Adipocyte (in vitro differentiated cells): Measurements from ENCODE around the gene SLC27A3.
A peak's percentile ranks its signal among the peaks of the same experiment; 100 is the strongest.

Experiments used
- DNase-seq: peaks from one replicate; pipeline ENCODE4 v3.0.0-alpha.2; 2015; ENCODE audit warnings: low read depth
- H3K27me3 ChIP-seq: replicated peaks from 2 replicates; pipeline ENCODE4 v1.7.0; 2013; ENCODE audit warnings: mild to moderate bottlenecking, low read length, moderate library complexity; ENCODE audit not compliant: control insufficient read depth, insufficient read depth
- H3K36me3 ChIP-seq: 2 replicates; pipeline ENCODE4 v1.7.0; 2013; ENCODE audit warnings: low read length, mild to moderate bottlenecking, moderate library complexity; ENCODE audit not compliant: control insufficient read depth, insufficient read depth, severe bottlenecking
- H3K4me1 ChIP-seq: 2 replicates; pipeline ENCODE4 v1.7.0; 2013; ENCODE audit warnings: mild to moderate bottlenecking, low read length, moderate library complexity; ENCODE audit not compliant: control insufficient read depth, insufficient read depth
- H3K4me3 ChIP-seq: 2 replicates; pipeline ENCODE4 v1.7.0; 2013; ENCODE audit warnings: mild to moderate bottlenecking, low read length, moderate library complexity
- H3K9ac ChIP-seq: 2 replicates; pipeline ENCODE4 v1.7.0; 2013; ENCODE audit warnings: mild to moderate bottlenecking, low read length, moderate library complexity
- H3K9me3 ChIP-seq: 2 replicates; pipeline ENCODE4 v1.7.0; 2013; ENCODE audit warnings: mild to moderate bottlenecking, low read length, moderate library complexity; ENCODE audit not compliant: control insufficient read depth

The SLC27A3 gene

DNA sequence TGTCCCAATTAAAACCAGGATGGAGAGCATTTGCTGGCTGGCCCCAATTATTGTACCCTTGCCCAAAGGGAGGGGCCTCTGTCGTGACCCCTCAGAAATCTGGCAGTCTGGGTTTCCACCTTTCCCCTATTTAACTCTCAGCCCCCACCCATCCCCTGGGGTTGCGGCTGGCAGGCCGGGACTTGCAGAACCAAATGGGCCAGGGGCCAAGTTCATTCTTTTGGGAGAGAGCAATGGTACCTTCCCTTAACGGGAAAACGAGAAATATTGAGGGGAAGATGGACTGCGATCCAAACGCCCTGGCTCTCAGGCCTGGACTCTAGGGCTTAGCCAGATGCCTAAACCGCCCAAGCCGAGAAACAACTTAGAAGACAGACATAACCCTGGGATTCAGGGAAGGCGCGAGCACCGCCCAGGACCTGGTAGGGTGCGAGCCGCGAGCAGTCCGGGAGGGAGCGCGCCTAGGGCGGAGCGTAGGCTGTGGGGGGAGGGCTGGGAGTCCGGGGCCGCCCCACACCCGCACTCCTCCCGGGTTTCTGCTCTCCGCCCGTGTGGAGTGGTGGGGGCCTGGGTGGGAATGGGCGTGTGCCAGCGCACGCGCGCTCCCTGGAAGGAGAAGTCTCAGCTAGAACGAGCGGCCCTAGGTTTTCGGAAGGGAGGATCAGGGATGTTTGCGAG is at the start of gene SLC27A3:
TSS of gene SLC27A3 (plus strand) at position 628 of the 678 bp plus-strand sequence. CDS start 91 bp downstream, outside the sequence.
- Histone ChIP-seq H3K9ac (peak within 1 kb of the TSS; percentile 99), H3K27me3 (no peaks in the 10 kb centered on the region), H3K4me1 (peaks cover 72% of the 10 kb centered on the region), H3K4me3 (peak within 1 kb of the TSS; percentile 94), H3K36me3 (peaks cover 46% of the 10 kb centered on the region), H3K9me3 (no peaks in the 10 kb centered on the region)
- peak; percentile 71 for DNase-seq

DNA sequence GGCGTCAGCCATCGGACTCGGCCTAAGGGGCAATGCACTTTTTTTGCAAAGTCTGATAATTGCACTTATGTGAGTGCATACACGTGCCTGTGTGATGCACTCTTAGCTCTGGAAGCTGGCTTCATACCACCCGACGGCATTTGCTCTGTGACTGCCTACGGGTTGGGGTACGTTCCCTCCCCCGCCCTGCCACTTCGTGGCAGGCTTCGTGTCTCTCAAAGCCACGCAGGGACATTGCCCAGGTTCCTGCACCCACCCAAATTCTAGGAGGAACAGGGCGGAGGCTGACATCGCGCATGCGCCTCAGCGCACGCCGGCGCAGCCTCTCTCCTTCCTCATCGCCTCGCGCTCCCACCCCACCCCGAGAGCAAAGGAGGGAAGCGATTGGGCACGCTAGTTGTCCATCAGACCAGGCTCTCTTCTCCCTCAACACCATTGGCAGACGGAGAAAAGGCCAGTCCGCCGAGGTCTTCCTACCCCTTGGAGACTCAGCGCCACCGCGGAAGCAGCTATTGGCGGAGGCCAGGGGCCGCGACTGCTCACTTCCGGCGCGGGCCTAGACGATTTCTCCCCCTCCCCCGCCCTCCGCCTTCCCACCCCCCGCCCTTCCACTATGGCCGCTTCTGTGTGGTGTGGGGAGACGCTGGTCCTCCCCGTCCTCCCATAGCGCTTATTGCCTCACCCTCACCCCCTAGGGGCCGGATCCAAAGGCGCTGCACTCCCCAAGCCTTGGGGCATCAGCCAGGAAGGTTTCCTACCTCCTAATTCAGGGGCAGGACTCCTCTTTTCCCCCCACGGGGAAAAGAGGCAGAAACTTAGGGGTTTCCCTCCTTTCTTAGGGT is 47.5 kb upstream of the SLC27A3 start, which contains the start of gene INTS3:
TSS of gene INTS3 (plus strand) at position 588 of the 842 bp plus-strand sequence. CDS start 585 bp downstream, outside the sequence.
- peak; percentile 100 for DNase-seq
- Histone ChIP-seq H3K36me3 (no peaks in the 10 kb centered on the region), H3K9ac (peak within 1 kb of the TSS; percentile 100), H3K4me1 (peaks cover 49% of the 10 kb centered on the region), H3K27me3 (no peaks in the 10 kb centered on the region), H3K9me3 (no peaks in the 10 kb centered on the region), H3K4me3 (peak within 1 kb of the TSS; percentile 97)

DNA sequence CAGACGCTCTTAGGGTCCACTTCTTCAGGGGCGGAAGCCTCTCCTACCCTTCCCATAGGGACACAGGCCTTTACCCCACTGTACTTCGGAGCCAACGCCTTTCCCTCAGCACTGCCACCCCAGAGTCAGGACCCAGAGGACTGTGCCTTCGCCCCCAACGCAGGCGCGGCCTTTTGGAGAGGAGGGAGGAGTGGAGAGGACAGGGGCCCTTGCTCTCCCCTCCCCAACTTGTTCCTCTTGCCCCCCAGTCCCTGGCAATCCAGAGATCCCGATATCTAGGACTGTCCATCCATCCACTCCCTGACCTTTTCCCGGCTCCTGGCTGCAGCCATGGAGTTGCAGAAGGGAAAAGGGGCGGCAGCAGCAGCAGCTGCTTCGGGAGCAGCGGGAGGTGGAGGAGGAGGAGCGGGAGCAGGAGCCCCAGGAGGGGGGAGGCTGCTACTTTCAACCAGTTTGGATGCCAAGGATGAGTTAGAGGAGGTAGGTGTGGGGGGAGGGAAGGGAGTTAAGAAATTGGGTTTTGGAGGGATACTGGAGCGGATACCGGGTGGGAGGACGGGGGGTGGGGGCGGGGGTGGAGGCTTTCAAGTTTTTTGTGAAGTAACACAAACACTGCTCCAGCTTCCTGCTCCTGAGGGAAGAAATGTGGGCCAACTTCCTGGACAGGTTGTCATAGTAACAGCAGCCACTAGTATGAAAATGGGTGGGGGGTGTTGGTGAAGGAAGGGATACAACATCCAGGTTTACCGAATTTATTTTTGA is 46.7 kb upstream of the SLC27A3 start:
- H3K4me1 ChIP-seq, result peaks cover 49% of the 10 kb centered on the region
- H3K9me3 ChIP-seq, result no peaks in the 10 kb centered on the region
- H3K27me3 ChIP-seq, result no peaks in the 10 kb centered on the region
- DNase-seq, result peak; percentile 62
- no peaks in the 10 kb centered on the region for H3K36me3 ChIP-seq
- peak overlapping the region; percentile 100 for H3K9ac ChIP-seq
- peak overlapping the region; percentile 97 for H3K4me3 ChIP-seq

DNA sequence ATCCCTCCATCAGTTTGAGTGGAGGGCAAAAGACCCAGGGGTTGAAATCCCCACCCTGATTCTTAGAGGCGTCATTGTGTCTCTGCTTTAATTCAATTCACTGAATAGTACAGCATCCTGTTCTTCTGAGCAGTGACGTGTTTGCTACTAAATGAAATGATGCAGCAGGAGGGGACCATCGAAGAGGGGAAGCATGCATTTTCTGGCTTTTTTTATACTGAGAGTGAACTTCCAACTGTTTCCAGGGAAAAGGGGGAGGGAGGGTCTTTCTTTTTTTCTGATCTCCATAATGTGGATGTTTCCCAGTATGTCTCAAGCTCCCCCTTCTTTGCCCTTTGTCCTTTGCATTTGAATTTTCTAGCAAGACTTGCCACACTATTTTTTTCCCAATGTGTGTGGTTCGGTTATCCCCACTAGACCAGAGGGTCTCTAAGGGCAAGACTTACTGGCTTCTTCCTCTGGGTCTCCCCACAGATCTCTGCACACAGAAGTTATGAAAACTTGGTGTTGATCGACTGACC is 44.7 kb upstream of the SLC27A3 start:
- no peaks in the 10 kb centered on the region for H3K36me3 ChIP-seq
- H3K4me3 ChIP-seq, result peak overlapping the region; percentile 97
- DNase-seq, result no peak
- H3K27me3 ChIP-seq, result no peaks in the 10 kb centered on the region
- no peak overlapping the region for H3K9ac ChIP-seq
- peaks cover 59% of the 10 kb centered on the region for H3K4me1 ChIP-seq
- no peaks in the 10 kb centered on the region for H3K9me3 ChIP-seq

- Histone ChIP-seq H3K27me3 (no peaks in the 10 kb centered on the region), H3K4me3 (no peak overlapping the region), H3K9ac (no peak overlapping the region), H3K4me1 (peaks cover 34% of the 10 kb centered on the region), H3K9me3 (no peaks in the 10 kb centered on the region), H3K36me3 (no peaks in the 10 kb centered on the region)
- no peak for DNase-seq
Observed at GRCh38 chr1:153733970-153734369, 41.2 kb upstream of the SLC27A3 start.

- Histone ChIP-seq H3K9me3 (no peaks in the 10 kb centered on the region), H3K36me3 (no peaks in the 10 kb centered on the region), H3K4me1 (peaks cover 28% of the 10 kb centered on the region), H3K4me3 (no peak overlapping the region), H3K9ac (peak overlapping the region; percentile 16), H3K27me3 (no peaks in the 10 kb centered on the region)
- DNase-seq, result no peak
Observed at GRCh38 chr1:153734396-153735089, 40.7 kb upstream of the SLC27A3 start.

DNA sequence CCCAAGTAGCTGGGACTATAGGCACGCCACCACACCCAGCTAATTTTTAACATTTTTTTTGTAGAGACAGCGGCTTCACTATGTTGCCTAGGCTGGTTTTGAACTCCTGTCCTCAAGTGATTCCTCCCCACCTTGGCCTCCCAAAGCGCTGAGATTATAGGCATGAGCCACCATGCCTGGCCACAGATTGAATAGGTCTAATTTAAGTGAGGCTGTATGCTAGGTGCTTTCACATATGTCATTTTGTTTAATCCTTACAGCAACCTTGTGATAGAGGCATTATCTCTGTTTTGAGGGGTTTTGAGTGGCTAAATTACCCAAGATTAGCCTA is 40.2 kb upstream of the SLC27A3 start:
- Histone ChIP-seq H3K4me1 (peaks cover 23% of the 10 kb centered on the region), H3K9me3 (no peaks in the 10 kb centered on the region), H3K9ac (no peak overlapping the region), H3K4me3 (no peak overlapping the region), H3K27me3 (no peaks in the 10 kb centered on the region), H3K36me3 (no peaks in the 10 kb centered on the region)
- DNase-seq, result no peak

DNA sequence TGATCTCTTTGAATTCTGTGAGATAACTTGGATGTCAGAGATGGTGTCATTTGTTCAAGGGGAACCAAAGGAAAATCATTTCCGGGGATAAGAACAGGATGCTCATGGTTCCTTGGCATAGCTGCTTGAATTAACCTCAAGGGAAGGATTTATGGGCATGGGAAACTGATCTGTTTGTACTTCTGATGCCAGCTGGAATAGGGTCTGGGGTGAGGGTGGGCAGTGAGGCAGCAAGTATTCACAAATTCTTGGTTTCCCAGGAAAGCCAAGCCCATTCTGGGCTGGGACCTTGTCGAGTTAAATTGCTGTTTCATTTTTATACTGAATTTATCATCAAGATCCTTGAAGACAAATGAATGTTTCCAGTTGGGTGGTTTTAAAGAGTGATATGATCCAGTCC is 33.2 kb upstream of the SLC27A3 start:
- no peak for DNase-seq
- Histone ChIP-seq H3K4me1 (peaks cover 15% of the 10 kb centered on the region), H3K9me3 (no peaks in the 10 kb centered on the region), H3K36me3 (peaks cover 61% of the 10 kb centered on the region), H3K27me3 (no peaks in the 10 kb centered on the region), H3K9ac (no peak overlapping the region), H3K4me3 (no peak overlapping the region)

GRCh38 chr1:153742411-153743142 is 32.6 kb upstream of the SLC27A3 start:
- Histone ChIP-seq H3K4me1 (peaks cover 15% of the 10 kb centered on the region), H3K27me3 (no peaks in the 10 kb centered on the region), H3K4me3 (peak overlapping the region; percentile 6), H3K9ac (peak overlapping the region; percentile 28), H3K9me3 (no peaks in the 10 kb centered on the region), H3K36me3 (peaks cover 67% of the 10 kb centered on the region)
- DNase-seq, result peak; percentile 29

DNA sequence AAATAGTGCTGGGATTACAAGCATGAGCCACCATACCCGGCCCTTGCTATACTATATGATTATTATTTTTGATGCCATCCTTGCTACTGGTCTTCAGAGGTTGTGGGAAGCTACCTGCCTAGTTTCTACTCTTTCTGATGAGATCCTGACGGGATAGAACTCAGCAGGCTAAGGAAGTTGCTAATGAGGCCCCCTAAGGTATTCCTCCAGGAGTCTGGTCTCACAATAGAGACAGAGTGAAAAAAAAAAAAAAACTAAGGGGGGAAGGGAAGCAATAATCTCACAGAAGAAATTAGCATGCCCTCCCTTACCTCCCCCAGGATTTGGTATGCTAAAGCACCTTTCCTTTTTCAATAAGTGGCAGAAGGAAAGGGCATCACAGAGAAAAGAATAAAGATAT is 29.8 kb upstream of the SLC27A3 start:
- H3K9me3 ChIP-seq, result no peaks in the 10 kb centered on the region
- H3K9ac ChIP-seq, result no peak overlapping the region
- H3K4me1 ChIP-seq, result peaks cover 33% of the 10 kb centered on the region
- no peaks in the 10 kb centered on the region for H3K27me3 ChIP-seq
- no peak for DNase-seq
- peaks cover 78% of the 10 kb centered on the region for H3K36me3 ChIP-seq
- no peak overlapping the region for H3K4me3 ChIP-seq
